A549 (cell line): ENCODE measurements around the gene MAP3K20. TPM values are rescaled to one million over a fixed set of nuclear protein-coding genes. Genes with fewer than 3 reads are reported as not detected.

Experiments used
- ATAC-seq, 2 experiments: fragments of 200-7000 bp in 1 of 2; fragments of >200 bp in 1 of 2; cut with Nextera tagmentation in 1 of 2; cut with Tn5 transposase in 1 of 2; 3 replicates each; pipeline versions ENCODE4 v1.8.0 to v1.9.1; 2018 to 2020; ENCODE audit warnings: mild to moderate bottlenecking in 1 of 2, moderate library complexity in 1 of 2
- CTCF ChIA-PET: fragments of 300-600 bp; sonication (Branson Sonifier 250); formaldehyde crosslinking; extraction: SDS; loops from one replicate; lab custom pipeline; 2021; ENCODE audit warnings: antibody characterized with exemption, inconsistent platforms; lab: Yijun Ruan, JAX
- POLR2A ChIA-PET: fragments of 350-600 bp; formaldehyde crosslinking; extraction: SDS; loops from one replicate; lab custom pipeline; 2021; ENCODE audit warnings: antibody characterized with exemption, inconsistent platforms; lab: Yijun Ruan, JAX
- DNase-seq, 2 experiments: peaks; one replicate each; pipeline versions ENCODE4 v3.0.0 to v3.0.0-alpha.2; 2011 to 2016; ENCODE audit warnings: low read depth in 1 of 2, low spot score in 1 of 2
- FAIRE-seq: peaks from 2 replicates; lab custom pipeline; 2011; peaks lifted over from hg19 to GRCh38; lab: Jason Lieb, UNC
- H3K27ac ChIP-seq, 2 experiments: fragments of >200 bp; sonication (Bioruptor Twin); formaldehyde crosslinking; 3 replicates each; pipeline ENCODE4 v1.5.1; 2016 to 2017
- H3K4me1 ChIP-seq: fragments of >200 bp; sonication (Bioruptor Twin); formaldehyde crosslinking; 3 replicates; pipeline ENCODE4 v1.6.1; 2016
- H3K4me2 ChIP-seq: fragments of >200 bp; sonication (Bioruptor Twin); formaldehyde crosslinking; 3 replicates; pipeline ENCODE4 v1.6.1; 2016
- H3K4me3 ChIP-seq: fragments of >200 bp; sonication (Bioruptor Twin); formaldehyde crosslinking; 3 replicates; pipeline ENCODE4 v1.5.1; 2016
- H3K9me3 ChIP-seq: fragments of >200 bp; sonication (Bioruptor Twin); formaldehyde crosslinking; 3 replicates; pipeline ENCODE4 v1.6.1; 2016
- CBX8 ChIP-seq: fragments of 200-600 bp; sonication (generic); IDR thresholded peaks from 2 replicates; pipeline ENCODE4 v1.6.1; 2016
- CEBPB ChIP-seq, 2 experiments: fragments of >200 bp in 1 of 2; sonication (Bioruptor Twin) in 1 of 2; formaldehyde crosslinking in 1 of 2; IDR thresholded peaks; 2 replicates each; pipeline ENCODE4 v1.6.1; 2012 to 2016
- EHF ChIP-seq: fragments of 250-450 bp; sonication (Bioruptor Pico); IDR thresholded peaks from 2 replicates; pipeline ENCODE4 v1.5.0; 2020; ENCODE audit warnings: mild to moderate bottlenecking
- HOXA7 ChIP-seq: fragments of 250-450 bp; sonication (Bioruptor Pico); IDR thresholded peaks from 2 replicates; pipeline ENCODE4 v1.5.0; 2020; ENCODE audit warnings: mild to moderate bottlenecking, moderate library complexity
- MAZ ChIP-seq: fragments of 150-350 bp; IDR thresholded peaks from 2 replicates; pipeline ENCODE4 v1.6.1; 2014; ENCODE audit warnings: antibody characterized with exemption, low read depth, low read length, borderline replicate concordance
- NR3C1 ChIP-seq: fragments of >200 bp; sonication (Bioruptor Twin); formaldehyde crosslinking; IDR thresholded peaks from 3 replicates; pipeline ENCODE4 v1.6.1; 2017
- RAD21 ChIP-seq, 2 experiments: fragments of >200 bp in 1 of 2; sonication (Bioruptor Twin) in 1 of 2; formaldehyde crosslinking in 1 of 2; IDR thresholded peaks in 1 of 2; conservative IDR thresholded peaks in 1 of 2; 2 replicates in 1 of 2; 3 replicates in 1 of 2; pipeline ENCODE4 v1.6.1; 2012 to 2018; ENCODE audit warnings: inconsistent platforms in 1 of 2
- RCOR1 ChIP-seq: fragments of 150-350 bp; IDR thresholded peaks from 2 replicates; pipeline ENCODE4 v1.6.1; 2014; ENCODE audit warnings: antibody characterized with exemption, low read length, low read depth
- SMC3 ChIP-seq: fragments of >200 bp; sonication (Bioruptor Twin); formaldehyde crosslinking; IDR thresholded peaks from 3 replicates; pipeline ENCODE4 v1.6.1; 2018; ENCODE audit warnings: inconsistent platforms
- WGBS: methylation state at CpG from one replicate; pipeline ENCODE4 v1.1.6; 2017; ENCODE audit errors: missing lambda C conversion rate; 5-methylcytosine and 5-hydroxymethylcytosine counted together
- polyA plus RNA-seq, 4 experiments: library from polyadenylated mRNA; depleted of rRNA in 3 of 4; stranded (reverse); fragments of >200 nt; fragmentation: RNase III in 1 of 4; extraction: RNeasy Plus Mini Kit Qiagen cat#74134 plus additional on column Dnase treatment in 1 of 4; gene quantifications; 2 replicates in 3 of 4; 3 replicates in 1 of 4; pipeline ENCODE4 v1.2.3, GENCODE V29; 2011 to 2017
- TF ChIP-seq, protein P1 (sequence below): fragments of >200 bp; sonication (Bioruptor Twin); formaldehyde crosslinking; IDR thresholded peaks from 3 replicates; pipeline ENCODE4 v1.5.1; 2016
- TF ChIP-seq, protein P2 (sequence below): IDR thresholded peaks from 2 replicates; pipeline ENCODE4 v1.6.1; 2012
- TF ChIP-seq, protein P3 (sequence below): fragments of 150-350 bp; IDR thresholded peaks from 2 replicates; pipeline ENCODE4 v1.6.1; 2014; ENCODE audit warnings: low read depth, mild to moderate bottlenecking, low read length
- TF ChIP-seq, protein P4 (sequence below): fragments of 200-600 bp; sonication (generic); IDR thresholded peaks from 2 replicates; pipeline ENCODE4 v1.6.1; 2016; ENCODE audit warnings: antibody characterized with exemption, mild to moderate bottlenecking, moderate library complexity

The MAP3K20 gene
- polyA plus RNA-seq, 2 of the 4 experiments (the other 2 are of a cell fraction) = 34.7 to 80.7 TPM

DNA sequence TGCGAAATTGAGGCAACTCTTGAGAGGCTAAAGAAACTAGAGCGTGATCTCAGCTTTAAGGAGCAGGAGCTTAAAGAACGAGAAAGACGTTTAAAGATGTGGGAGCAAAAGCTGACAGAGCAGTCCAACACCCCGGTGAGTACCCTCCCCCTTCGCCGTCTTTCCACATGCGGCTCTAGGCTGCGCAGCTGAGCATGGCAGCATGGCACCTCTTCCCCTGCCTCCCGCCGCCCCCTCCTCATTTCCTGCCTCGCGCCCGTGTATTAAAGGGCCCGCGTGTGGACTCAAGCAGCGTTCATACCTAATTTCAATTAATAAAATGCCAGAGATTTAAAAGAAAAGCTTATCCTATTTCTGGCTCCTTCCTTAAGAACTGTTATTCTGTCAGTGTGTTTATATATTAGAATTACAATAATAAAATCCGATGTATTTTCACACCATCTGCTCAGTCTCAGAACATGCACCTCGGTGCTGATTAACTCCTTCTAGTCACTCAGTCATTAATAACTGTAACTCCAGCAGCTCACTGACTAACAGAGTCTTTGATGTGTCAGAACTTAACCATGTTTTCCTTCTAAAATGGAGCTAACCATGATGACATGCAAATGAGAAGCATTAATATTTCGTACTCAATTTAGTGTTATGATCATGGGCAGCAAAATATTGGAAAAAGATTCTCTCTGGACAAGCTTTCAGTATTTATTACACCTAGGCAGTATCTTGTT, 141.6 kb downstream of the MAP3K20 start:
- FAIRE-seq = no peak
- DNase-seq = no peak
- Histone ChIP-seq H3K9me3 (no peaks in the 10 kb centered on the region), H3K4me1 (peaks cover 7% of the 10 kb centered on the region; the same call in 1 of the 3 replicates), H3K4me3 (no peak overlapping the region), H3K4me2 (no peak overlapping the region), H3K27ac (no peak overlapping the region)
- POLR2A ChIA-PET = no interaction called here
- no peak for ATAC-seq
- CTCF ChIA-PET = interaction anchor here (0.8 to 16.4 kb wide), 9 partner anchors 9 to 415 kb away, joined by 3 to 395 read pairs (median 4); no protein-coding TSS in a partner anchor
- TF ChIP-seq CEBPB (IDR thresholded peaks at IDR 0.05) (no peak), NR3C1 (no peak), CBX8 (no peak), EHF (no peak), RAD21 (conservative IDR thresholded peaks at IDR 0.05 in 1 of 2, IDR thresholded peaks at IDR 0.05 in 1 of 2) (no peak)
- TF ChIP-seq, protein P1, sequence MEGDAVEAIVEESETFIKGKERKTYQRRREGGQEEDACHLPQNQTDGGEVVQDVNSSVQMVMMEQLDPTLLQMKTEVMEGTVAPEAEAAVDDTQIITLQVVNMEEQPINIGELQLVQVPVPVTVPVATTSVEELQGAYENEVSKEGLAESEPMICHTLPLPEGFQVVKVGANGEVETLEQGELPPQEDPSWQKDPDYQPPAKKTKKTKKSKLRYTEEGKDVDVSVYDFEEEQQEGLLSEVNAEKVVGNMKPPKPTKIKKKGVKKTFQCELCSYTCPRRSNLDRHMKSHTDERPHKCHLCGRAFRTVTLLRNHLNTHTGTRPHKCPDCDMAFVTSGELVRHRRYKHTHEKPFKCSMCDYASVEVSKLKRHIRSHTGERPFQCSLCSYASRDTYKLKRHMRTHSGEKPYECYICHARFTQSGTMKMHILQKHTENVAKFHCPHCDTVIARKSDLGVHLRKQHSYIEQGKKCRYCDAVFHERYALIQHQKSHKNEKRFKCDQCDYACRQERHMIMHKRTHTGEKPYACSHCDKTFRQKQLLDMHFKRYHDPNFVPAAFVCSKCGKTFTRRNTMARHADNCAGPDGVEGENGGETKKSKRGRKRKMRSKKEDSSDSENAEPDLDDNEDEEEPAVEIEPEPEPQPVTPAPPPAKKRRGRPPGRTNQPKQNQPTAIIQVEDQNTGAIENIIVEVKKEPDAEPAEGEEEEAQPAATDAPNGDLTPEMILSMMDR = no peak
- TF ChIP-seq, protein P2, sequence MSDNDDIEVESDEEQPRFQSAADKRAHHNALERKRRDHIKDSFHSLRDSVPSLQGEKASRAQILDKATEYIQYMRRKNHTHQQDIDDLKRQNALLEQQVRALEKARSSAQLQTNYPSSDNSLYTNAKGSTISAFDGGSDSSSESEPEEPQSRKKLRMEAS = no peak
- TF ChIP-seq, protein P3, sequence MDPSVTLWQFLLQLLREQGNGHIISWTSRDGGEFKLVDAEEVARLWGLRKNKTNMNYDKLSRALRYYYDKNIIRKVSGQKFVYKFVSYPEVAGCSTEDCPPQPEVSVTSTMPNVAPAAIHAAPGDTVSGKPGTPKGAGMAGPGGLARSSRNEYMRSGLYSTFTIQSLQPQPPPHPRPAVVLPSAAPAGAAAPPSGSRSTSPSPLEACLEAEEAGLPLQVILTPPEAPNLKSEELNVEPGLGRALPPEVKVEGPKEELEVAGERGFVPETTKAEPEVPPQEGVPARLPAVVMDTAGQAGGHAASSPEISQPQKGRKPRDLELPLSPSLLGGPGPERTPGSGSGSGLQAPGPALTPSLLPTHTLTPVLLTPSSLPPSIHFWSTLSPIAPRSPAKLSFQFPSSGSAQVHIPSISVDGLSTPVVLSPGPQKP = no peak
- TF ChIP-seq, protein P4, sequence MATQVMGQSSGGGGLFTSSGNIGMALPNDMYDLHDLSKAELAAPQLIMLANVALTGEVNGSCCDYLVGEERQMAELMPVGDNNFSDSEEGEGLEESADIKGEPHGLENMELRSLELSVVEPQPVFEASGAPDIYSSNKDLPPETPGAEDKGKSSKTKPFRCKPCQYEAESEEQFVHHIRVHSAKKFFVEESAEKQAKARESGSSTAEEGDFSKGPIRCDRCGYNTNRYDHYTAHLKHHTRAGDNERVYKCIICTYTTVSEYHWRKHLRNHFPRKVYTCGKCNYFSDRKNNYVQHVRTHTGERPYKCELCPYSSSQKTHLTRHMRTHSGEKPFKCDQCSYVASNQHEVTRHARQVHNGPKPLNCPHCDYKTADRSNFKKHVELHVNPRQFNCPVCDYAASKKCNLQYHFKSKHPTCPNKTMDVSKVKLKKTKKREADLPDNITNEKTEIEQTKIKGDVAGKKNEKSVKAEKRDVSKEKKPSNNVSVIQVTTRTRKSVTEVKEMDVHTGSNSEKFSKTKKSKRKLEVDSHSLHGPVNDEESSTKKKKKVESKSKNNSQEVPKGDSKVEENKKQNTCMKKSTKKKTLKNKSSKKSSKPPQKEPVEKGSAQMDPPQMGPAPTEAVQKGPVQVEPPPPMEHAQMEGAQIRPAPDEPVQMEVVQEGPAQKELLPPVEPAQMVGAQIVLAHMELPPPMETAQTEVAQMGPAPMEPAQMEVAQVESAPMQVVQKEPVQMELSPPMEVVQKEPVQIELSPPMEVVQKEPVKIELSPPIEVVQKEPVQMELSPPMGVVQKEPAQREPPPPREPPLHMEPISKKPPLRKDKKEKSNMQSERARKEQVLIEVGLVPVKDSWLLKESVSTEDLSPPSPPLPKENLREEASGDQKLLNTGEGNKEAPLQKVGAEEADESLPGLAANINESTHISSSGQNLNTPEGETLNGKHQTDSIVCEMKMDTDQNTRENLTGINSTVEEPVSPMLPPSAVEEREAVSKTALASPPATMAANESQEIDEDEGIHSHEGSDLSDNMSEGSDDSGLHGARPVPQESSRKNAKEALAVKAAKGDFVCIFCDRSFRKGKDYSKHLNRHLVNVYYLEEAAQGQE = no peak
- 93% methylated on average over 20 of the region's 20 CpGs for WGBS

DNA sequence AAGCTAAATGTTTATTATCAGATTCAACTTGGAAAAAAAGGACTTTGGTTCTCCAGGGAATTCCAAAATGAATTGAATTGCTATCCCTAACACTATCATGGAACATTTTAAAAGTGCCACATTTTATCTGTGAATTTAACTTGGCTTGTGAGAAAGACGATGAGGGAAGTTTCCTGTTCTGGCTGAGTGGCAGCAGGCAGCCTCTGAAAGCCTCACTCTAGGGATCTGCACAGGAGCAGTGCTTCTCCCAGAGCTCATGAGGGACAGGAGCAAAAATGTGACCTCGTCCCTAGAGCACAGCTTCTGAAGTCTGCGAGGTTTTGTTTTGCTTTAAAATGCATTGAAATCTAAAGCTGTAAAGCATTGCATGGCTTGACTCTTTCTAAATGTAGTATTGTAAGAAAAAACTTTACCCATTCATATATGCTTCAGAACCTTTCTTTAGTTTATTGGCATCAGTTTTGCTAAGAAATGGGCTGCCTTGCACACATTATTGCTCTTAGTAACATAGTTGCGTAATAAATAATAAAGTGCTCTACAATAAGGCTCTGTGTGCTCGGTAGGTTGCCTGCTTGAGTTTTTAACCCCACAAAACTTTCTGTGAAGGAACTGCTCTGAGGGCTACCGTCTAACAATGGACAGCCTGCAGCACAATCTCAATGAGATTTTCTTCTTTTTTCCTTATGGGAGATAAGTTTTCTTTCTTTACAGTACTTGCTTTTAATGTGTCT, 142.8 kb downstream of the MAP3K20 start:
- Histone ChIP-seq H3K4me2 (no peak overlapping the region), H3K4me3 (no peak overlapping the region), H3K4me1 (peaks cover 7% of the 10 kb centered on the region; the same call in 1 of the 3 replicates), H3K9me3 (no peaks in the 10 kb centered on the region), H3K27ac (no peak overlapping the region)
- ChIA-PET CTCF (interaction anchor here (0.8 to 16.4 kb wide), 6 partner anchors 7 to 412 kb away, joined by 3 to 395 read pairs (median 4); no protein-coding TSS in a partner anchor), POLR2A (no interaction called here)
- no peak for FAIRE-seq
- TF ChIP-seq, protein P3 = no peak
- TF ChIP-seq CEBPB (IDR thresholded peaks at IDR 0.05) (peak; percentile 55 to 76; a peak in 3 of 4 replicates), MAZ (no peak), HOXA7 (CRISPR knock-in tag) (no peak), RCOR1 (no peak), SMC3 (no peak)
- TF ChIP-seq, protein P4 = no peak
- TF ChIP-seq, all 56 proteins: peak for 1
- WGBS = 79% methylated on average over 6 of the region's 6 CpGs
- DNase-seq = no peak
- no peak for ATAC-seq
